ENCODE data around the gene NFIX. TPM values are rescaled to one million over a fixed set of nuclear protein-coding genes. Genes with fewer than 3 reads are reported as not detected.

Gene NFIX
- total and polyA plus RNA-seq, 2 donors = 2.0 to 10.5 TPM

DNA sequence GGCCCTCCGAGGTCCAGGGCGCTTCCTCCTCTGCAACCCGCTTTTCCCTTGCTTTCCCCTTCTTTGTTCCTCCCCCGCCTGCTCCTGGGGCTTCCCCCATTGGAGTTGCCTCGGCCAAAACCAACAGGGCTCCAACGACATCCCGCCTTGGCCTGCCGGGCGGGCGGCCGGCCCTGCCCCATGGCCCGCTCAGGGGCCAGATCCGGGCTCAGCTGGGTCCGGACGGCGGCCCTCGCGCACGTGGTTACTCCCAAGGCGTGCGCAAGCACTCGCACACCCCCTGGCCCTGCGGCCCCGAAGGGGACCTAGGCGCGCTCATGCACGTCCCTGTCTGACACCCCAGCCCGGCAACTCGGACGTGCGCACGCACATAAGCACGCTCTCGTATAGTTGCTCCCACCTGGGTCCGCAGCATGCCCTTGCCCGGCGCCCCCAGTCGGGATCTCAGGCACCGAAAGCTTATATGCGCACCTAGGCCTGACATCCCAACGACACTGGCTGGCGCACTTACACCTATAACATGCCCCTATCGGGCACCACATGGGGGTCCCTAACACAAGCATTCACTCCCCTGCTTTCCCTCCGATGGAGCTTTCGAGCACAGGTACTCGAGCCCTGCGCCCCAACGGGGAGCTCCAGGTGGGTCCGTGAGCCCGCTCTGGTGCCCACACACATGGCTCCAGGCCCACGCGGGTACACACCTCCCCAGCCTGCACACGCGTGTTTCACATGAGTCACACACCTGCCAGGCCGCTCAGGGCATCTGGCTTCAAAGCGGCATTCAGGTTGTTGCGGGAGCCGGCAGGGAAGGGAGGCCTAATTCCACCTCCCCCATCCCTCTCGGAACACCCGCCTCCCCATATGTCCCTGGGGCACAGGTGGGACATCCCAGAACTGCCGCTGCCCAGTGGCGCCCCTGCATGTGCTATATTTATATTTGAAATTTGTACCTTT, 15.0 kb downstream of the NFIX start:
- Histone ChIP-seq H3K4me3 (ENCODE audit: low read length in 2 of 2) (no peak overlapping the region), H3K27me3 (ENCODE audit: control insufficient read depth in 2 of 2, insufficient read depth in 1 of 2, low read length in 1 of 2) (peaks cover 63 to 99% of the 10 kb centered on the region in 2 donors), H3K4me1 (ENCODE audit: control insufficient read depth in 2 of 2, insufficient read depth in 2 of 2, low read length in 2 of 2) (peaks cover 0 to 14% of the 10 kb centered on the region in 2 donors), H3K27ac (ENCODE audit: low read depth in 1 of 2, low read length in 1 of 2) (no peak overlapping the region), H3K9me3 (ENCODE audit: control insufficient read depth in 2 of 2, insufficient read depth in 1 of 2, low read length in 1 of 2) (peaks cover 3 to 21% of the 10 kb centered on the region in 2 donors), H3K36me3 (ENCODE audit: control insufficient read depth in 2 of 2, insufficient read depth in 2 of 2, low read length in 1 of 2) (no peaks in the 10 kb centered on the region)
- 27% methylated on average over 62 of the region's 62 CpGs for WGBS
- DNase-seq (ENCODE audit: low read depth in 6 of 9, low spot score in 9 of 9) = no peak

DNA sequence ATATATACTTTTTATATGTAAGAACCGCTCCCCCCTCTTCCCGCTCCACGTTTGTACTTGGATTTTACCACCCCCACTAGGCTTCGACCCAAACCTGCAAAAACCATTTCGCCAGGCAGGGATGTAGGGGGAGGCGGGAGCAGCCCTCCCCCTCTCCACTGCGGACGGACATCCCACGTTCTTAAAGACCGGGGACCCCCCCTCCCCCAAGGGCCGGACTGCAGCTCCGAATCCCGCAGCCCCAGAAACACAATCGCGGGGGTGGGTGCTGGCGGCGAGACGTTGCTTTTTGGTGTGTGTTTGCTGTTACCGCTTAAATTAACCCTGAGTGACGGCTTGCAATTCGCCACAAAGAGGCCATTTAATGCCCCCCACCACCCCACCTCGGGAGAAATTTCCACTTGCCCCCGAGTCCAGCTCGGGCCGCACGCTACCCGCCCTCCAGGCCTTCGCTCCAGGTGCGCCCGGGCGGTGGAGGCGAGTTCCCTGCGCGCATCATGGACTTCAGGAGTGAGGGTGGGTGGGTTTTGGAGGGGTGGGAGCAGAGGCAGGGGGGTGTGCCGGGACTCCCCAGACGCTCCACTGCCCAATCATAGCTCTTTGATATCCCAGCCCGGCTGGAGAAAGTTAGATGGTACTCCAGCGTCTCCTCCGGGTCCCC, 15.8 kb downstream of the NFIX start:
- Histone ChIP-seq H3K27me3 (ENCODE audit: control insufficient read depth in 2 of 2, insufficient read depth in 1 of 2, low read length in 1 of 2) (peaks cover 70 to 100% of the 10 kb centered on the region in 2 donors), H3K36me3 (ENCODE audit: control insufficient read depth in 2 of 2, insufficient read depth in 2 of 2, low read length in 1 of 2) (no peaks in the 10 kb centered on the region), H3K27ac (ENCODE audit: low read depth in 1 of 2, low read length in 1 of 2) (no peak overlapping the region), H3K4me3 (ENCODE audit: low read length in 2 of 2) (no peak overlapping the region), H3K9me3 (ENCODE audit: control insufficient read depth in 2 of 2, insufficient read depth in 1 of 2, low read length in 1 of 2) (peaks cover 3 to 21% of the 10 kb centered on the region in 2 donors), H3K4me1 (ENCODE audit: control insufficient read depth in 2 of 2, insufficient read depth in 2 of 2, low read length in 2 of 2) (peaks cover 0 to 14% of the 10 kb centered on the region in 2 donors)
- WGBS = 22% methylated on average over 39 of the region's 39 CpGs
- DNase-seq (ENCODE audit: low read depth in 6 of 9, low spot score in 9 of 9) = no peak

DNA sequence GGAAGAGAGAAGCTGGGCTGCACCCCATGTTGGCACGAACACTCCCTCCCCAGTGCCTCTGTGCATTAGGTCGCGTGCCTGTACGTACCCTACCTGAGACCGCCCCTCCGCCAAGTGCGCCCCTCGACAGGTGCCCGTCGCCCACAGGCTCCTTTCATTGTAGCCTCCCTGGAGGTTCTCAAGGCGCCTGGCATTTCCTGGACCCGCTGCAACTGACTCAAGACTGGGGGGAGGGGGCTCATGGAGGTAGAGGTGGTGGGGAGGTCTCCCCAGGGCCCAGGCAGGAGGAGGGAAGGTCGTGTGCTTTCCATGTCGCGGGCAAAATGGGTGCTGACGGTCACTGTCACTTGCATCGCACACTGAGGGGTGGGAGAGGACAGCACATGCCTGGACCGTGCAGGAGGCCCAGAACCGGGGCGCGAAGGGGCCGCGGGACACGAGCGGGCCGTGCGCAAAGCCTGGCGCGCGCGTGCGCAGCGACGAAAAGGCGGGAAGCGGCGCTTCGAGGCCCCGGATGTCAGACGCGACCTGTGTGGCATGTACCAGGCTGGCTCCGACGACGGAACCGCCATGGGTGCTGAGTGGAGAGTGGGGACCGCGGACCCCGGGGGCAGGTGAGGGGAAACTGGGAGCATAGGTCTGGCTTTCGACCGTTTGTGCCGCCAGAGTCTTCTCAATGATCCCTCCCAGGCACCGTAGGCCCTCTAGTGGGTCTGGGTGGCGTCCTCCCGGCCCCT, 16.5 kb downstream of the NFIX start:
- peaks cover 3 to 21% of the 10 kb centered on the region in 2 donors for H3K9me3 ChIP-seq (ENCODE audit: control insufficient read depth in 2 of 2, insufficient read depth in 1 of 2, low read length in 1 of 2)
- H3K36me3 ChIP-seq (ENCODE audit: control insufficient read depth in 2 of 2, insufficient read depth in 2 of 2, low read length in 1 of 2) = no peaks in the 10 kb centered on the region
- H3K4me1 ChIP-seq (ENCODE audit: control insufficient read depth in 2 of 2, insufficient read depth in 2 of 2, low read length in 2 of 2) = peaks cover 0 to 14% of the 10 kb centered on the region in 2 donors
- H3K27ac ChIP-seq (ENCODE audit: low read depth in 1 of 2, low read length in 1 of 2) = no peak overlapping the region
- DNase-seq (ENCODE audit: low read depth in 6 of 9, low spot score in 9 of 9) = no peak
- no peak overlapping the region for H3K4me3 ChIP-seq (ENCODE audit: low read length in 2 of 2)
- peaks cover 72 to 100% of the 10 kb centered on the region in 2 donors for H3K27me3 ChIP-seq (ENCODE audit: control insufficient read depth in 2 of 2, insufficient read depth in 1 of 2, low read length in 1 of 2)
- WGBS = 25% methylated on average over 54 of the region's 54 CpGs

DNA sequence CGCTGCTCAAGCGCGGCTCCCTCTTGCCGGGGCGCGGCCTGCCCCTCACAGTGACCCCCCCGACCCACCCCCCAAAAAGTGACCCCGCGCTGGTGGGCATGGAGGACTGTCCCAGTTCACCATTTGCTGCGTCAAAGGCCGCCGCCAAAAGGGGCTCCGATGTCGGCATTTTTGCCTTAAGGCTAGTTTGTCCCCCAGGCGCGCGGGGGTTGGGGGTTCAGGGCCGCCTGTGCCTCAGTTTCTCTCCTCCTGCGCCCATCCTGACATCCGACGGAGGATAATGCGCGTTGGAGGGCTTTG, 17.1 kb downstream of the NFIX start:
- Histone ChIP-seq H3K4me3 (ENCODE audit: low read length in 2 of 2) (no peak overlapping the region), H3K36me3 (ENCODE audit: control insufficient read depth in 2 of 2, insufficient read depth in 2 of 2, low read length in 1 of 2) (no peaks in the 10 kb centered on the region), H3K27me3 (ENCODE audit: control insufficient read depth in 2 of 2, insufficient read depth in 1 of 2, low read length in 1 of 2) (peaks cover 76 to 100% of the 10 kb centered on the region in 2 donors), H3K9me3 (ENCODE audit: control insufficient read depth in 2 of 2, insufficient read depth in 1 of 2, low read length in 1 of 2) (peaks cover 3 to 21% of the 10 kb centered on the region in 2 donors), H3K4me1 (ENCODE audit: control insufficient read depth in 2 of 2, insufficient read depth in 2 of 2, low read length in 2 of 2) (peaks cover 0 to 14% of the 10 kb centered on the region in 2 donors), H3K27ac (ENCODE audit: low read depth in 1 of 2, low read length in 1 of 2) (peak overlapping the region in 1 of 2 donors; percentile 18)
- 9% methylated on average over 23 of the region's 23 CpGs for WGBS
- DNase-seq (ENCODE audit: low read depth in 6 of 9, low spot score in 9 of 9) = no peak

DNA sequence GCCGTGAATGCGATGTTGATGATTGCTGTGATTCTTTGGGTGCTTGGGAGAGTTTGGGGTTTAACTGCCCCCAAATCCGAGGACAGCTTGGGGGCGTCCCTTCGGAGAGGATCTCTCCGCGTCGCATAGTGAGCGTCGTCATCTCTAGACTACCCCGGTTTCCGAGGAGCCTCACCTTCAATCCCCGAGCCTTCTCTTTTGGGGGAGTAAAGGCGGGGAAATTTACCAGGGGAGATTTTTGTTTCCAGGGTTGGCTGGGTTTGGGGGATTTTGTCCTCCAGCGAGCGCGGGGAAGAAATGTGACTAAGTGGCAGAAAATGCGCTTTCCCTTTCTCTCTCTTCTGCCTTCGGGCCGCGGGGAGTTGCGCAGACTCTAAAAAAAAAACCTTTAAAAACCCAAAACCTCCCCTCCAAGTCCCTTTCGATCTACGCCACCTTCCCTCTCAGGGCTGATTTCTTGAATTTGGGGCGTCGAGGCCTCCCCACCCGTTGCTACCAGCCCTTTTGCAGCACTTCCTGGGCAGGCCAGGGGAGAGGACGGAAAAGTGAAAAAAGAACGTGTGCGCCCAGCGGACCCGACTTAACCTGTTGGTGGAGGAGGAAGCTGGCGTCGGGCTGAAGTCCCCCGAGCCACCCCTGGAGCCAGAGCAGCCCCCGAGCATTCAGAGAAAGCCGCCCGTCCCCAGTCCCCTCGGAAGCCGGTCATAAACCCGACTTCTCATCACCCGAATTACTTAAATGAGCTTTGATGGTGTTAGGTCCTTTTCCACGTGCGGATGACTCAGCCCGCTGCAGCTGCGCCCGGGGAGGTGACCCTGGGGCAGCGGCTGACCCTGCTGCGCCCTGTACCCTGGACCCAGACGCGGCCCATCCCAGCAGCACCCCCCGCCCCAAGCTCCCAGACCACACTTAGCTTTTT, 17.7 kb downstream of the NFIX start:
- H3K36me3 ChIP-seq (ENCODE audit: control insufficient read depth in 2 of 2, insufficient read depth in 2 of 2, low read length in 1 of 2) = no peaks in the 10 kb centered on the region
- H3K27me3 ChIP-seq (ENCODE audit: control insufficient read depth in 2 of 2, insufficient read depth in 1 of 2, low read length in 1 of 2) = peaks cover 80 to 100% of the 10 kb centered on the region in 2 donors
- H3K9me3 ChIP-seq (ENCODE audit: control insufficient read depth in 2 of 2, insufficient read depth in 1 of 2, low read length in 1 of 2) = peaks cover 3 to 21% of the 10 kb centered on the region in 2 donors
- peak overlapping the region in 1 of 2 donors; percentile 32 for H3K4me3 ChIP-seq (ENCODE audit: low read length in 2 of 2)
- H3K27ac ChIP-seq (ENCODE audit: low read depth in 1 of 2, low read length in 1 of 2) = peak overlapping the region in 1 of 2 donors; percentile 18
- 6% methylated on average over 52 of the region's 52 CpGs for WGBS
- peaks cover 0 to 14% of the 10 kb centered on the region in 2 donors for H3K4me1 ChIP-seq (ENCODE audit: control insufficient read depth in 2 of 2, insufficient read depth in 2 of 2, low read length in 2 of 2)
- no peak for DNase-seq (ENCODE audit: low read depth in 6 of 9, low spot score in 9 of 9)

DNA sequence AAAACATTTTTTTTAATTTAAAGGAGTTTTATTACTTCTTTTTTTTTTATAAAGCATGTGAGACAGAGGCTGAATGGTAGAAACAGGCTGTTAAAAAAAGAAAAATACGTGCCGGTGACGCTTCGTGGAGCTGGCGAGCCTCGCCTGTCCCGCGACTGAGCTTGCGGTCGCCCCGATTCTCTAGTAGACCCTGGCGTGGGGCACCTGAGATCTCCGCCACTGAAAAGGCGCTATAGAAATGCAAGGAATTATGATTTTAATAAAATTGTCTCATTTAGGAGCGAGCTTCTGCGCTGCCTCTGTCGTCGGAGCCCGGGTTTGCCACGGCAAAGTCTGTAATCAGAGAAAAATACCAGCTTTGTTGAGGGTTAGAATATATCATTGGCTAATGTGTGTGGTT, 18.4 kb downstream of the NFIX start:
- Histone ChIP-seq H3K27me3 (ENCODE audit: control insufficient read depth in 2 of 2, insufficient read depth in 1 of 2, low read length in 1 of 2) (peaks cover 78 to 100% of the 10 kb centered on the region in 2 donors), H3K27ac (ENCODE audit: low read depth in 1 of 2, low read length in 1 of 2) (no peak overlapping the region), H3K36me3 (ENCODE audit: control insufficient read depth in 2 of 2, insufficient read depth in 2 of 2, low read length in 1 of 2) (no peaks in the 10 kb centered on the region), H3K4me3 (ENCODE audit: low read length in 2 of 2) (no peak overlapping the region), H3K4me1 (ENCODE audit: control insufficient read depth in 2 of 2, insufficient read depth in 2 of 2, low read length in 2 of 2) (peaks cover 0 to 14% of the 10 kb centered on the region in 2 donors), H3K9me3 (ENCODE audit: control insufficient read depth in 2 of 2, insufficient read depth in 1 of 2, low read length in 1 of 2) (peaks cover 3 to 21% of the 10 kb centered on the region in 2 donors)
- WGBS = 4% methylated on average over 20 of the region's 20 CpGs
- DNase-seq (ENCODE audit: low read depth in 6 of 9, low spot score in 9 of 9) = no peak

DNA sequence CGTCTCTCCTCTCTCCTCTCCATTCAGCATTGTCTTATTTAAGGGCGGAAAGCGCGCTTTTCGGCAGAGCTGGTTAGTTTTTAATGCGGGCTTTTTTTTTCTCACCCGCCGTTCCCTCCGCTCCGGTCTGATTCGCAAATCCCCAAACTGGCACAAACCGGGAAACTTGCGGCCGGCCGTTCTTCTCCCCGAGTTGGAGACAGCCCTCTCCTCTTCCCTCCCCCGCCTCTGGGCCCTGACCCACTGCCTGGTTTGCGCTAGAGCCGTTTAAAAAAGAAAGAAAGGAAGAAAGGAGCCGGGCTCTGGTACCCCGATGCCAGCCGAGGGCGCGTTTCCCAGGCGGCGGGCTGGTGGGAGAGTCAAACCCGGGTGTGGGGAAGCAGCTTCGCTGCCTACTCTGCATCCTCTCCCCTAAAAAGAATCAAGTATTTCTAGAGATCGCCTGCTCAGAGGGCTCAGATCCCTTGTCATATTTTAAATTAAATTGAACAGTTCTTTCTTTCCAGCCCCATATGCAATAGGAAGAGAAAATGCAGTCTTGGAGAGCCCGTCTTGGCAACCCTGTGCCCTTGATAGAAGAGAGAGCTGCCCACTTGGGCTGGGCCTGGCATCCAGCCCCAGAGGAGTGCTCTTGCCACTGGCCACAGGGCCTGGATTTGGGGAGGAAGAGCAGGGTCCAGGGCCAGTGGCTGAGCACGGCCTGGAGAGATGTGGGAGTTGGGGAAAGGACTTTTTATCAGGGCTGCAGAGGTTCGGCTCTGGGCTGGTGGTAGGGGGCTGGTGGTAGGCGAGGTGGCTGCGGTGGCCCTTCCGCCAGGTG, 19.0 kb downstream of the NFIX start:
- peaks cover 0 to 13% of the 10 kb centered on the region in 2 donors for H3K4me1 ChIP-seq (ENCODE audit: control insufficient read depth in 2 of 2, insufficient read depth in 2 of 2, low read length in 2 of 2)
- no peak for DNase-seq (ENCODE audit: low read depth in 6 of 9, low spot score in 9 of 9)
- peaks cover 74 to 100% of the 10 kb centered on the region in 2 donors for H3K27me3 ChIP-seq (ENCODE audit: control insufficient read depth in 2 of 2, insufficient read depth in 1 of 2, low read length in 1 of 2)
- H3K4me3 ChIP-seq (ENCODE audit: low read length in 2 of 2) = no peak overlapping the region
- H3K9me3 ChIP-seq (ENCODE audit: control insufficient read depth in 2 of 2, insufficient read depth in 1 of 2, low read length in 1 of 2) = peaks cover 3 to 21% of the 10 kb centered on the region in 2 donors
- 16% methylated on average over 35 of the region's 35 CpGs for WGBS
- H3K27ac ChIP-seq (ENCODE audit: low read depth in 1 of 2, low read length in 1 of 2) = no peak overlapping the region
- H3K36me3 ChIP-seq (ENCODE audit: control insufficient read depth in 2 of 2, insufficient read depth in 2 of 2, low read length in 1 of 2) = no peaks in the 10 kb centered on the region

DNA sequence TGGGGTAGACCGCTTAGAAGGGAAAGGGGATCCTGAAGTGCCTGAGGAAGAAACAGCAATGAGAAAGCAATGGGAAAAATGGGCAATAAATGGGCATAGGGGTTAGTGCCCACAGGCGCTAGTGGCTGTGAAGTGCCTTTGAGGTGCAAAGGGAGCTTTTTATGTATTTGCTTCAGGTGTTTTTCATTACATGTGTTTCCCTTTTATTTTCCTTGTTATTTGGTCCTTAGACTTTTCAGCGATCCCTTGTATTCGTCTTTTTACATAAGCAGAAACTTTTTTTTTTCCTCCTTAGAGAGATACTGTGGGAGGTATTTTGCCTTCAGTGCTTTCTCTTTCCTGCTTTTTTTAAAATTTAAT, 19.6 kb downstream of the NFIX start:
- H3K27me3 ChIP-seq (ENCODE audit: control insufficient read depth in 2 of 2, insufficient read depth in 1 of 2, low read length in 1 of 2) = peaks cover 71 to 100% of the 10 kb centered on the region in 2 donors
- no peaks in the 10 kb centered on the region for H3K36me3 ChIP-seq (ENCODE audit: control insufficient read depth in 2 of 2, insufficient read depth in 2 of 2, low read length in 1 of 2)
- 92% methylated on average over 4 of the region's 4 CpGs for WGBS
- no peak for DNase-seq (ENCODE audit: low read depth in 6 of 9, low spot score in 9 of 9)
- H3K4me3 ChIP-seq (ENCODE audit: low read length in 2 of 2) = no peak overlapping the region
- H3K4me1 ChIP-seq (ENCODE audit: control insufficient read depth in 2 of 2, insufficient read depth in 2 of 2, low read length in 2 of 2) = peaks cover 0 to 8% of the 10 kb centered on the region in 2 donors
- peaks cover 3 to 21% of the 10 kb centered on the region in 2 donors for H3K9me3 ChIP-seq (ENCODE audit: control insufficient read depth in 2 of 2, insufficient read depth in 1 of 2, low read length in 1 of 2)
- no peak overlapping the region for H3K27ac ChIP-seq (ENCODE audit: low read depth in 1 of 2, low read length in 1 of 2)
